ENCODE results near the gene RPAIN.

RPAIN gene

DNA sequence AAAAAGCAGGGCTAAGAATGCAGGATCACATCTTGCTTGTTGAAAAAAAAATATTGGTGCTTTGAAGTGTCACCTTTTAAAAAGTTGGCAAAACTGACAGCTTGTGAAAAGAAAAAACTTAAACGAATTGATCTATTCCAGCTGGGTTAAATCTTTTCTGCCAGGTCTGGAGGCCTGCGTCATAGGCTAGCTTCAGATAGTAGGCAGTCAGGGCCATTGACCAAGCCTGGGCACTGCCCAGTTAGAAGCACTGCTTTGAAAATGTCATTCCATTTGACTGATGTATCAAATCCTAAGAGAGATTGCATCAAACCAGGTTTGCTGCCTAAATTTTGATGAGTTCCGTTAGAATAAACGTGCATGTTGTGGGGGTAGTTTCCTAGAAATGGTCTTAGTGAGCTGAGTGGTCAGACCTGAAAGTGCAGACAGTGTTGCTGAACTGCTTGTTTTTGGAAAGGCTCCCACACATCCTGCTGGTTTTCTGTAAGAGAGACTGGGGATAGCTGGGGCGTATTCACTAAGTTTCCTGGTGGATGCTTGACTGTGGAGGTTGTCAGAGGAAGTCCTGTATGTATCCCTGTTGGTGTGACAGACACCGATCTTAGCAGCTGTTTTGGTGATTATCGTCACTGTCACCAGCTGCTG, 39.4 kb upstream of the RPAIN start:
- H3K36me3 ChIP-seq (ENCODE audit: control insufficient read depth, insufficient read depth, low read length): peaks cover 46% of the 10 kb centered on the region
- no peaks in the 10 kb centered on the region for H3K27me3 ChIP-seq (replicated peaks; ENCODE audit: control insufficient read depth, insufficient read depth, low read length)
- no peak overlapping the region for H3K4me3 ChIP-seq (replicated peaks; ENCODE audit: low read depth, low read length)
- DNase-seq (ENCODE audit: extremely low read depth, insufficient read length): no peak
- TF ChIP-seq, protein P1, sequence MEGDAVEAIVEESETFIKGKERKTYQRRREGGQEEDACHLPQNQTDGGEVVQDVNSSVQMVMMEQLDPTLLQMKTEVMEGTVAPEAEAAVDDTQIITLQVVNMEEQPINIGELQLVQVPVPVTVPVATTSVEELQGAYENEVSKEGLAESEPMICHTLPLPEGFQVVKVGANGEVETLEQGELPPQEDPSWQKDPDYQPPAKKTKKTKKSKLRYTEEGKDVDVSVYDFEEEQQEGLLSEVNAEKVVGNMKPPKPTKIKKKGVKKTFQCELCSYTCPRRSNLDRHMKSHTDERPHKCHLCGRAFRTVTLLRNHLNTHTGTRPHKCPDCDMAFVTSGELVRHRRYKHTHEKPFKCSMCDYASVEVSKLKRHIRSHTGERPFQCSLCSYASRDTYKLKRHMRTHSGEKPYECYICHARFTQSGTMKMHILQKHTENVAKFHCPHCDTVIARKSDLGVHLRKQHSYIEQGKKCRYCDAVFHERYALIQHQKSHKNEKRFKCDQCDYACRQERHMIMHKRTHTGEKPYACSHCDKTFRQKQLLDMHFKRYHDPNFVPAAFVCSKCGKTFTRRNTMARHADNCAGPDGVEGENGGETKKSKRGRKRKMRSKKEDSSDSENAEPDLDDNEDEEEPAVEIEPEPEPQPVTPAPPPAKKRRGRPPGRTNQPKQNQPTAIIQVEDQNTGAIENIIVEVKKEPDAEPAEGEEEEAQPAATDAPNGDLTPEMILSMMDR (IDR thresholded peaks at IDR 0.05; ENCODE audit: insufficient read depth, low read length, poor library complexity, severe bottlenecking): no peak

DNA sequence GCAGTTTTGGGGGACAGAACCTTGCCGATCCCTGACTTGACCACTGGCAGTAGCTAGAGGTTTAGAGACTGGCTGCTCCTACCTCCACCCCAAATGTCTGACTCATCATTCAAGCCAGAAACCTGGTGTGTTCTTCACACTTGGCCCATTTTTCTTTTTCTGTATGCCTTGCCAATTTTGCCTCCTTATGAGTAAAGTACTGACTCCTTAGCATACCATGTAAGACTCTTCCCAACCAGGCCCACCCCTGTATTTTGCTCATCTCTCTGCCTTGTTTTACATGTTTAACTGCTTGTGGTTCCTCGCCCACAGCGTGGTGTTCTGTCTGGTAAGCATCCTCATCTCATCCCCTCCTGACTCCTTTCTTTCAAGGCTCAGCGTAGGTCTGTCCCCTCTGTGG, 38.4 kb upstream of the RPAIN start:
- peaks cover 45% of the 10 kb centered on the region for H3K36me3 ChIP-seq (ENCODE audit: control insufficient read depth, insufficient read depth, low read length)
- no peak for DNase-seq (ENCODE audit: extremely low read depth, insufficient read length)
- TF ChIP-seq, protein P1 (IDR thresholded peaks at IDR 0.05; ENCODE audit: insufficient read depth, low read length, poor library complexity, severe bottlenecking): no peak
- no peak overlapping the region for H3K4me3 ChIP-seq (replicated peaks; ENCODE audit: low read depth, low read length)
- no peaks in the 10 kb centered on the region for H3K27me3 ChIP-seq (replicated peaks; ENCODE audit: control insufficient read depth, insufficient read depth, low read length)

DNA sequence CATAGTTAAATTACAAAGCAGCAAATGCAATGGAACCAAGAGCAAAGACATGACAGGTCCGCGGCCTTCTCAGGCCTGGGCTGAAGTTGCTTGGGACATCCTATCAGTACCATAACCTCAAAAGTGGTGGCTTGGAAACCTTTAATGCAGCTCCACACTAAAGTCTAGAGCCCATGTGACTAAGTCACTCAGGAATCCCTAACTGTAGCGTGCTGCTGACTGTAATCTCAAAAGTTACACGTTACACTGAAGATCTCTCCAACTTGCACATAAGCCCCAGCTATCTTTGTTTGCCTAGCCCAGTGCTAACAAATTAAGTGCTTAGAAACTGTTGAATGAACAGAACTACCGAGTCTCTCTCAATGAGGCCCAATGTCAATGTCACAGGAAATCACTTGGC, 28.3 kb upstream of the RPAIN start:
- H3K36me3 ChIP-seq (ENCODE audit: control insufficient read depth, insufficient read depth, low read length): peaks cover 30% of the 10 kb centered on the region

DNA sequence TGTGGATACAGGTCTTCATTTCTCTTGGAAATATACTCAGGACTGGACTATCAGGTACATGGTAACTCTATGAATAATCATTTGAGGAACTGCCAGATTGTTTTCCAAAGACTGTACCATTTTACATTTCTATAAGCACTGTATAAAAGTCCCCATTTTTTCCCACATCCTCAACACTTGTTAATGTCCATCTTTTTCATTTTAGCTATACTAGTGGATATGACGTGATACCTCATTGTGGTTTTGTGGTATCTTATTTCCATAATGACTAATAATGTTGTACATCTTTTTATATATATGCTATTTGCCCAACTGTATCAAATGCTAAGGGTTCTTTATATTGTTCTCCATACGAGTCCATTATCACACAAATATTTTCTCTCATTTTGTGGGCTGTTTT, 23.4 kb upstream of the RPAIN start:
- no peaks in the 10 kb centered on the region for H3K27me3 ChIP-seq (replicated peaks; ENCODE audit: control insufficient read depth, insufficient read depth, low read length)
- no peak overlapping the region for H3K4me3 ChIP-seq (replicated peaks; ENCODE audit: low read depth, low read length)
- H3K36me3 ChIP-seq (ENCODE audit: control insufficient read depth, insufficient read depth, low read length): peaks cover 19% of the 10 kb centered on the region
- TF ChIP-seq, protein P1 (IDR thresholded peaks at IDR 0.05; ENCODE audit: insufficient read depth, low read length, poor library complexity, severe bottlenecking): no peak
- peak; percentile 17 for DNase-seq (ENCODE audit: extremely low read depth, insufficient read length)

More for the DNA sequence above, 28.3 kb upstream of the RPAIN start:
- TF ChIP-seq, protein P1 (IDR thresholded peaks at IDR 0.05; ENCODE audit: insufficient read depth, low read length, poor library complexity, severe bottlenecking): no peak
- no peak for DNase-seq (ENCODE audit: extremely low read depth, insufficient read length)
- H3K4me3 ChIP-seq (replicated peaks; ENCODE audit: low read depth, low read length): no peak overlapping the region
- no peaks in the 10 kb centered on the region for H3K27me3 ChIP-seq (replicated peaks; ENCODE audit: control insufficient read depth, insufficient read depth, low read length)

DNA sequence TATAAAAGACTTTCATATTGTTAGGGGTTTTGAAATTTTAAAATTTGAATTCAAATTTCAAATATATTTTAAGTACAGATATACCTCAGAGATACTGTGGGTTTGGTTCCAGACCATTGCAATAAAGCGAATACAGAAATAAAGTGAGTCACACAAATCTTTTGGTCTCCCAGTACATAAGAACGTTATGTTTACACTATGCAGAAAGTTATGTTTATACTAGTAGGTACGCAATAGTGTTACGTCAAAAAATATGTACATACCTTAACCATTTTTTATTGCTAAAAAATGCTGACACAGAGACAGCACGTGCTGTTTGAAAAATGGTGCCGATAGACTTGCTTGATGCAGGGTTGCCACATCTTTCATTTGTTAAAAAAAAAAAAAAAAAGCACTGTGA, 20.2 kb upstream of the RPAIN start:
- Histone ChIP-seq H3K4me3 (replicated peaks; ENCODE audit: low read depth, low read length) (no peak overlapping the region), H3K36me3 (ENCODE audit: control insufficient read depth, insufficient read depth, low read length) (peaks cover 13% of the 10 kb centered on the region), H3K27me3 (replicated peaks; ENCODE audit: control insufficient read depth, insufficient read depth, low read length) (no peaks in the 10 kb centered on the region)
- TF ChIP-seq, protein P1 (IDR thresholded peaks at IDR 0.05; ENCODE audit: insufficient read depth, low read length, poor library complexity, severe bottlenecking): no peak
- no peak for DNase-seq (ENCODE audit: extremely low read depth, insufficient read length)

DNA sequence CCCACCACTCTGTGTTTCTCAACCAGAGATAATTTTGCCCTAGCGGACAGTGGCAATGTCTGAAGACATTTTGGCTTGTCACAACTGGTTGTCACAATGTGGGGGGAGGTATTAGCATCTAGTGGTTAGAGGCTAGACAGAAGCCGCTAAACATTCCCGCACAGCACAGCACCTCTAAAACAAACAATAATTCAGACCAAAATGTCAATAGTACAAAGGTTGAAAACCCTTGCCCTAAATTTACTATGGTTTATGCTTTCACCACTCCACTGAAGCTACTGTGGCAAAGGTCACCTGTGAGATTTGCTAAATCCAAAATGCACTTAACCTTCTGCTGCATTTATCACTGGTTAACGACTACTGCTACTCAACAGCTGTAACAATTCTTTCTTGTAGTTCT, 14.6 kb upstream of the RPAIN start:
- DNase-seq (ENCODE audit: extremely low read depth, insufficient read length): no peak
- TF ChIP-seq, protein P1 (IDR thresholded peaks at IDR 0.05; ENCODE audit: insufficient read depth, low read length, poor library complexity, severe bottlenecking): no peak
- peaks cover 20% of the 10 kb centered on the region for H3K36me3 ChIP-seq (ENCODE audit: control insufficient read depth, insufficient read depth, low read length)
- no peak overlapping the region for H3K4me3 ChIP-seq (replicated peaks; ENCODE audit: low read depth, low read length)
- no peaks in the 10 kb centered on the region for H3K27me3 ChIP-seq (replicated peaks; ENCODE audit: control insufficient read depth, insufficient read depth, low read length)

All from GM06990 (cell line).